ENCODE results near the gene NACC2. TPM values are rescaled to one million over a fixed set of nuclear protein-coding genes. Genes with fewer than 3 reads are reported as not detected.
"Not testable (repeated sequence)": the region's sequence is repeated elsewhere in the genome, so short reads cannot be mapped to it uniquely, and the experiment has no call there.

NACC2 gene
- polyA plus RNA-seq, 3 donors: 8.7 to 9.3 (median 9.1) TPM

DNA sequence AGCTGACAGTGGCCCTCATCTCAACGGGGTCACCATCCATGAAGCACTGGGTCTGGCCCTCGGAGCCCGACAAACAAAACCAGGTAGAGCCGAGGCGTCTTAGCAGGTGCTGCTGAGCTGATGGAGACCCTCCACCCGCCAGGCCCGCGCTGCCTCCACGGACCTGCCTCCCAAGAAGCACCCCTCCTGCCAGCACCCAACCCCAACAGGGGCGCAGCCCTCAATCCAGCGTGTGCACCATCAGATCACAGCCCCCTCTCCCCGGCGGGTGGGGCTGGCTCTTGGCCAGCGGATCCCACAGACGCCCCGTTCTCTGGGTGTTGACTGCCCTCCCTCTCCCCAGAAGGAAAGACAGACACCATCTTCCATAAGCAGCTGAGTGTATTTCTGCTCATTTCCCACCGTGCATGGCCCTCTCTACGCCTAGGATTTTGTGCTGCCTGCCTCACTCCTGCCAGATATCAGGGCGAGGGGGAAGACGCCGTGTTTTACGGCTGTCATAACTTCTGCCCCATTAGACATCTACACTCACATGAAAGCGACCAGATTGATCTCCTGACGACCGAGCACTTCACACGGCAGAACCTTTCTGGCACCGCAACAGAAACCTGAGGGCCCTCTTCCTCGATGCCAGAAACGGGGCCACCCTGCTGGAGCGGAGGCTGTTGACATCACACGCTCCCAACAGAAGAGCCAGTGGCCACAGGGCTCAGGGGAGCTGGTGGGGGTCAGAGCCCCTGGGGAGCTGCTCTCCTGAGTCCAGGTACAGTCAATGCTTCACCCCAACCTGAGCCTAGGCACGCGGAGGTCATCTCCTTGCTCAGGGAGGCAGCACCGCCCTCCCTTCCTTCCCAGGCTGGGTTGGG, 12.4 kb downstream of the NACC2 start:
- no peak for DNase-seq

DNA sequence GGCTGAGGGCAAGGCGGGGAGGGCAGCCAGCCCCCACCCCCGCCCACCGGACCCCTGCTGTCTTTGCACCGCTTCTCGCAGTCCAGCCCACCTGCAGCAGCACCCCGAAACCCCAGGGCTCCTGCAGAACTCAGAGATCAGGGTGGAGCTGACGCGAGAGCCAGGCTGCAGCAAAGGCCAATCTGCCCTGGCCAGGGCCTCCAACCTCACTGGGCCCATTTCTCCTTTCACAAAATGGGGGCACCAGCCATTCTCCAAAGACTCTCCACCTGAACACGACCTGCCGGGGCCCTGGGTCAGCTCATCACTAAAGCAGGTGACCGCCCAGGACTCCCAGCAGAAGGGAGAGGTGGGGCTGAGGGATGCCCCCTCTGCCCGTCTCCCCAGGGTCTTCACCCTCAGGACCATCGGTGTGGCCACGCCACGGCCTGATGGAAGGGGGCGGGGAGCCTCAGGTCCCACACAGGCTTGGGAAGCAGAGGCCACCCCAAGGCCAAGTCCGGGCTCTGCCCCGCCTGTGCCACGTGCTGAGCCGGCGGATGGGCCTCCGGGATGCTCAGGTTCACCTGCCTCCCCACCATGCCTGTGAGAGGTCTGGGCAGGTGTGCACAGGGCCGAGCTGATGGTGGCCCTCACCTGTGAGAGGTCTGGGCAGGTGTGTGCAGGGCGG, 13.1 kb downstream of the NACC2 start:
- no peak for DNase-seq

DNA sequence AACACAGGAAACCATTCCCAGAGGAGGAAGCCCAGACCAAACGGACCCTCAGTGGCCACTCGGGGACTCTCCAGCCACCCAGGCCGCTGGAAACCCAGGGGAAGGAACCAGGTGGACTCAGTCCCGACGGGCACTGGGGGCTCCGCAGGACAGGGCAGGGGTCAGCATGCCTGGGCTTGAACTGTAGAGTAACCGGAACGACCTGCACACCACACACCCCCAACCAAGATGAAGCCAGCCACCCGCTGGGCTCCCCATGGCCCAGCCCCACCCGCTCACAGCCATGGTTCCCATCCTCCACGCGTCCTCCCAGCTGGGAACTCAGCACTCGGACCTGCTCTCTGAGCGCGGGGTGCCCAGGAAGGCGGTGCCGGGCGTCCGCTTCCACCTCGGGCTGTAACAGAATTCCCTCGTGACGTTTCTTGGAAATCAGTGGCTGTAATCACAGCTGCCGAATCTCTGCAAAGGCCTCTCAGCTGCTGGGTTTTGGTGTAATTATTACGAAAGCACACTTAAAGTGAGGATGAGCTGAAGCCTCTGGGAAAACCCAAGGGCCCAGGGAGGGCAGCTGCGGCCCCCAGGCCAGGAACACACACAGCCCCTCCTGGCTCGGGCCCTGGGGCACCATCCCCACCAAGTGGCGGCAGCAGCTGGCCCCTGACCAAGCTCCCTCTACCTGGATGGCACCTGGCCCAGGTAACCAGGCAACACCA, 13.8 kb downstream of the NACC2 start:
- no peak for DNase-seq

- no peak for DNase-seq
Measured at GRCh38 chr9:136080716-136081112, 14.4 kb downstream of the NACC2 start.

DNA sequence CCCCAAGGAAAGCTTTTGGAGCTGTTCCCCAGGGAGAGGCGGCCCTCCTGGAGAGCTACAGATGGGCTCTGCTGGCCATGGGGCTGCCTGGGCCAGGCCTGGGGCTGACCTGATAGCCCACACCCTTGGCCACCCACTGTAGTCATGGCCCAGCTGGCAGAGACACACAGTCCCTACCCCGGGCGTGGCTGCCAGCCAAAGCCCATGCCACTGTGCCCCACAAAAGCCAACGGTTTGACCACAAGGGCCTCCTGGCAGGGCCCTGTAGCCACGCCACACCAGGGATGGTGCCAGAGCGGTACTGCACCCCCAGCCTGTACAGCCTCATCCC, 15.2 kb downstream of the NACC2 start:
- no peak for DNase-seq

DNA sequence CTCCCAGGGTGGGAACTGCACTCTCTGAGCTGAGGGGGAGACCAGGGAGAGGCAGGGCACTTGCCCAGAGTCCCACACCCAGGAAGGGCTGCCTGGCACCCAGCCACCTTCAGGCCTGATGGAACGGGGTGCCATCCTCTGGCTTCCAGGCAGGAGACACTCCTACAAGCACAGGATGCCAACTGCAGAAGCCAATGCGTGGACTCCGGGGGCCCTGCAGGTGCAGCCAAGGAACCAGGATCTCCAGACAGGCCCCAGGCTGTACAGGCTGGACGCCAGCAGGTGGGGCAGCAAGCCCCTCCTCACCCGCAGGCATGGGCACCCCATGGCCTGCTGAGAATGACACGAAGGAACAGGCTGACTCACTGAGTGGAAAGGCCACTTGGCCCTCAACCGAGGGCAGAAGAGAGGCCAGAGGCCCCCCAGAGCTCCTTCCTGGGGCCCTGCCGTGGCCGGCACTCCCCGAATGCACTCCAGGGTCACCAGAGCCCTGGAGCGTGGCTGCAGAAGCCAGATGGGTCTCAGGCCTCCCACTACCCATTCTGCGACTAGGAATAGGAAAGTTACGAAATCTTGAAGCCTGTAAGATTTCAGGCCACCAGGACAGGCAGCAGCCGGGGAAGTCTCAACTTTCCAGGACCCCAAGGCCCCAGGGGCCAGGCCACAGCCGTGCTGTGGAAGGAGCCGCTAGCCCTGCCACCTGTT, 15.7 kb downstream of the NACC2 start:
- no peak for DNase-seq

DNA sequence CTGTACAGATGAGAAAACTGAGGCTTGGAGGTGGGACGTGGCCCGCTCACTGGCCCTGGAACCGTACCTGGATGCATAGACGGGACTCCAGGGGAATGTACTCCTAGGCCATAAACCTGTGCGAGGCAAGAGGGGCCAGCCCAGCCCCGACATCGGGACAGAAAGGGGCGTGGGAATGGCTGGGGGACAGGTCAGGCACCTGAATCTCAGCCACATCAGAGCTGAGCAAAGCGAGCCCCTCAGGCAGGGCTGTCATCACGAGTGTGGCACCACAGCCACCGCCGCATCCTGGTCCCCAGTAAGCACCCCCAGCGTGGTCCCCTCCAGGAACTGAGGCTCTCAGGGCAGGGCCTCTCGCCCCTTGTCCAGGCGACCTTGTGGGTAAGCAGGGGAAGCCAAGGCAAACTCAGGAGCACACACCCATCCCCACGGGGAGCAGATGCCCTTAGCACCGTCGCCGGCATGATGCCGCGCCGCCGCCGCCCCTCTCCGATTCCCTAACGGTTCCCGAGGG, 16.5 kb downstream of the NACC2 start:
- DNase-seq: no peak

DNA sequence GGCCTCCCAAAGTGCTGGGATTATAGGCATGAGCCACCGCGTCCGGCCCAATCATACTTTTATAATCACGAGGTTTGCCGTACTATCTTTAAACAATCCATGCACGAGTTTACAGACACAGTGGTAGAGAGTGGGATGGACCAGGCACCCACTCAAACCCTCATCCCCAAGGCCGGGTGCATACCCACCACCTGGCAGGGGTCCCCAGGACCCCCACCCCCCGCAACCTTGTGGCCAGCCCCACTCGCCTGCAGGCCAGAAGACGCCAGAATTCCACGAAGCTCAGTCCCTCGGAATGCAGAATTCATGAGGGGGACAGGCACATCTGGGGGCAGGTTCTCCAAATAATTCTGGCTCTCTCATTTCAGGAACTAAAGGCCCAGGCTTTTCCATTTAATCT, 17.1 kb downstream of the NACC2 start:
- DNase-seq: no peak

- DNase-seq: no peak
Measured at GRCh38 chr9:136077491-136077890, 17.6 kb downstream of the NACC2 start.

GRCh38 chr9:136075881-136076678, 19.0 kb downstream of the NACC2 start:
- no peak for DNase-seq

DNA sequence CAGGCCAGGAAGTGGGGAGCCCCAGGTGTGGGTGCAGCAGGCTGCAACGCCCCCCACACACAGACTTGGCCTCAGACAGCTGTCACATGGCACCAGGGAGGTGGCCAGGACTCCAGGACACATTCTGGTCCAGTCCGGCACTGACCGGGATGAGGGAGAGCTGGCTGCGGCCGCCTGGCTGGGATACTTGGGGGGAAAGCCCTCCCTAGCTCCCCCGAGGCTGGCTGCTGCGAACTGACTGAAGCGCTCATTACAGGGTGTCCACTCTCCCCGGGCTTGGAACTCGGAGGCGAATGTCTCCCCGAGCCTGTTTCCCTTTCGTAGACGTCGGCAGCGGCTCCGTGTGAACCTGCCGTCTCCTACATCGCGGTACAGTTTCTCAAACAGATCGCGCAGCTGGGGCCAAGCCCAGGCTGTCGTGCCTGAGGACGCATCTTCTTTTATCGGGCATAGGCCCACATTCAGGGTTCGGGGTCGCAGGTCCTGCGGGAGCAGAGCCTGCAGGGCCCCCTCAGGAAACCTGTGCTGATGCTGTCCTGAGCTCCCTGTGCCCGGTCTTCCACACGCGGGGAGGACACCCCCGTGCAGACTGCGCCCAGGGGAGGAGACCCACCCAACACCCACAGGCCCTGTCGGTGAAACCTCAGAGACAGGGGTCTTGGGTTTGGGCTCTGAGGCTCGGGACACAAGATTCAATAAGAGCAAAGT, 19.8 kb downstream of the NACC2 start:
- DNase-seq: no peak

- no peak for DNase-seq
Measured at GRCh38 chr9:136074706-136075105, 20.4 kb downstream of the NACC2 start.

DNA sequence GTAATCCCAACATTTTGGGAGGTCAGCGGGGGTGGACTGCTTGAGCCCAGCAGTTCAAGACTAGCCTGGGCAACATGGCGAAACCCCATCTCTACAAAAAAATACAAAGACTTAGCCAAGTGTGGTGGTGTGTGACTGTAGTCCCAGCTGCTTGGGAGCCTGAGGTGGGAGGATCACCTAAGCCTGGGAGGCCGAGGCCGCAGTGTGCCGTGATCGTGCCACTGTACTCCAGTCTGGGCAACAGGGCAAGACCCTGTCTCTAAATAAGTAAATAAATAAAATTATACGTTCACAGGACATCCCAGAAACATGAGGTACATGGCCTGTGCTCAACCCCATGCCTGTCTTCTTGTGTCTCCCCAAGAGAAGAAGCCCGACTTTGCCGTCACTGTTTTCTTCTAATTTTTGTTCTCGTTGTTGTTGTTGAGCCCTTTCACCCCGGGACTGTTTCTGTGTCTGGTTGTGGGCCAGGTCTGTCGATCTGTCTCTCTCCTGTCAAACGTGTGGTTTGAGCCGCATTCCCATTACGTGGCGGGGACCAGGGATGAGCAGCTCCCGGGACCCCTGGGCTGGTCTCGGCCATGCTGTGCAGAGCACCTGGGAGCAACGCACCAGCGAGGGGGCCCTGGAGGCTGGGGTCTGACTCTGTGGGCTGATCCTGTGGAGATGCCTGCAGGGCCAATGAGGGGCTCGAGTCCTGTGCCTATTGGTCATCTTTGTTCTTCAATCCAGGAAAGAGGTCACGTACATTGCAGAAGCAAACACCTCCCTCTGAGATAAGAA, 32.2 kb downstream of the NACC2 start:
- DNase-seq: no peak

- not testable (repeated sequence) for DNase-seq
Measured at GRCh38 chr9:136061916-136062315, 33.2 kb downstream of the NACC2 start.

- DNase-seq: no peak
Measured at GRCh38 chr9:136061405-136061804, 33.7 kb downstream of the NACC2 start.

DNA sequence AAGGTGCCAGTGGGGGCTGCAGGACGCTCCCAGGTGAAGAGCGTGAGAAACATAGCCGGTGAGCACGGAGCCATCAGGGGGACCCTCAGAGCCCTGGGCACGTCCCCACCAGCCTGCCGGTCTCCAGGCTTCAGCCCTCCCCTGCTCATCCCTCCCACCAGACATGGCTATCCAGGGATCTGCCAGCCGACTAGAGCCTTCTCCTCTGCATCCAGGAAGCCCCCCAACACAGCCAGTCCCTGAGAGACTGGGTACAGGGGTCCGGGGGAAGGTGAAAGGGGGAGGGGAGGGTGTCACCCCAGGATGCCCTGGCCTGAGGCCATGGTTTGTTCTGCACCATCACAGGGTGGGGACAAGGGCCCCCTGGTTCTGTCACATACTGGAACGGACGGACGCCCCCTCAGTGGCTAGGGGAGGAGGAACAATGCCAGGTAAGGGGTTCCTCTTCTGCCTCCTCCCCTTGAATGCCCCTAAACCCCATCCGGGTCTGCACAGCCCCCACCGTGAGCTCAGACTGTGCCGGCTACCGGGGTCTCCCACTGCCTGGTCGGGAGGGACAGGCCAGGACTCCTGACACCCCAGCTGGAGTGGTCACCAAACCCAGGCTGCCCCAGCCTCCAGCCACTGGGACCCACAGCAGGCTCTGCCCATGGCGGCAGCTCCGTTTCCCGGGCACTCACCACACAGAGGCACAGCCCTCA, 34.3 kb downstream of the NACC2 start:
- no peak for DNase-seq

DNA sequence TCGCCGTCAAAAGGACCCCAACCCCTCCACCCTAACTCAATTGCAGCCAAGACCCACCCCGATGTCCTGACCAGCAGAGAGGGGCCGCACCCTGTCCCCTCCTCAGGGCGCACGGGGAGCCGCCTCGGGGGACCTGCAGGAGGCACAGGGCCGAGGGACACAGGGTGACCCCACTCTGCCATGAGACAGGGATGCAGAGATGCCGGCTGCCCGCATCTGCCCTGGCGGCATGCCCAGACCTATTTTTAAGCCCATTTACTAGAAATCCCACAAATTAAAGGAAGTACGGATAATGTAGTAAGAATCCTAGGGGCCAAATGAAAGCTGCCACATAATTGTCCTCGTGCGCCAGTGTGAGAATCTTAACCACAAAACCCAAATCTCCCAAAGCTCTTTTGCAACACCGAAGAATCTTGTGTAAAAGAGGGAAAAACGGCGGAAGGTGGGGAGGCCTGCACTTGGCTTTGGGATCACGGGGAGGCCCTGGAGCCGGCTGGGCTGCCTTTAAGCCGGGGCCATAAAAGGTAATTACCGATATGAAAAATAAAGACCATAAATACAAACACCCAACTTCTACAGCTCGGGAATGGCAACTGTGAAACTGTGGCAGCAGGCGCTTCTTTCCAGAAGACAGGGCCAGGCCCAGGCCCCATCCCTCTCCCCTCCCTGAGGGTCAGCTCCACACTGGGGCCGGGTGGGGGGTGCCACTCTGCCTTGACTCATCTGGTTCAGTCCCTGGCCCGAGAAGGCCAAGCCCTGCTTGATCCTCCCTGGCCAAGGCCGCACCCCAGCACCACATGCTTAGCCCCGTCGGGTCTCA, 35.0 kb downstream of the NACC2 start:
- no peak for DNase-seq

DNA sequence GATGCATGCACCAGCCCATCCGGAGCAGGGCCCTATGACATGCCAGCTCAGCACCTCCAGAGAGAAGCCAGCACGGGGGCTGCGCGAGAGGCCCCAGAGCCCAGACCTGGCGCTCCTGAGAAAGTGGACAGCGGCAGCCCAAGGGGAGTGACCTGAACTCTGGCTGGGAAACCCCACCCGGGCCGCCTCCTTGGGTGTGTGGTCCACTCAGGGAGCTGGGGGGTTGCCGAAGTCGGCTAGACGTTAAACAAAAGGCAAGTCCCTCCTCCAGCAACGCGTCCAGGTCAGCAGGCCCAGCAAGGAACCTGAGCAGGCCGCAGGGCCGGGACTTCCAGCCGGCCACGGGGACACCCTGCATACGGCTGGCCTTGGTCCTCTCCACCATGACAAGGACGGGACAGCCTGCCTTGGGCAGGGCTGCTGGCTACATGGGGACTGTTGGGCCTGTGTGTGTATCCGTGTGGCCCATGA, 35.7 kb downstream of the NACC2 start:
- DNase-seq: no peak

All from renal pelvis (tissue), 4 donors.